K562 (cell line): ENCODE data around the gene DCTD. TPM values are rescaled to one million over a fixed set of nuclear protein-coding genes. Genes with fewer than 3 reads are reported as not detected.
A peak's percentile ranks its signal among the peaks of the same experiment; 100 is the strongest.

Experiments used
- ATAC-seq: fragments of 200-7000 bp; cut with Tn5 transposase; 3 replicates; pipeline ENCODE4 v1.9.1; 2020; ENCODE audit warnings: moderate library complexity
- Bru-seq: library from RNA; stranded (reverse); fragments of 400-500 nt; gene quantifications from one replicate; lab custom pipeline; 2021; lab: Mats Ljungman, UMichigan
- BruChase-seq, 2 experiments: library from RNA; stranded (reverse); fragments of 400-500 nt; gene quantifications; one replicate each; lab custom pipeline; 2021; lab: Mats Ljungman, UMichigan
- BruUV-seq: library from RNA; stranded (reverse); fragments of 400-500 nt; replicated peaks from 2 replicates; lab custom pipeline; 2021; lab: Mats Ljungman, UMichigan
- CTCF ChIA-PET: fragments of 300-600 bp; formaldehyde crosslinking; extraction: SDS; loops from one replicate; lab custom pipeline; 2021; ENCODE audit warnings: low intra/inter-chr PET ratio; lab: Yijun Ruan, JAX
- POLR2A ChIA-PET: fragments of 300-600, 350-650 bp; sonication (Branson Sonifier 250); formaldehyde crosslinking; extraction: SDS; loops from one replicate; lab custom pipeline; 2021; ENCODE audit warnings: antibody characterized with exemption, inconsistent platforms; lab: Yijun Ruan, JAX
- DNase-seq, 4 experiments: peaks; one replicate each; pipeline versions ENCODE4 v3.0.0 to v3.0.0-alpha.2; 2011 to 2018; ENCODE audit warnings: low spot score in 3 of 4, mixed read lengths in 3 of 4; ENCODE audit errors: extremely low read depth in 1 of 4
- FAIRE-seq: peaks from 2 replicates; lab custom pipeline; 2011; peaks lifted over from hg19 to GRCh38; lab: Jason Lieb, UNC
- H2AFZ ChIP-seq: 2 replicates; pipeline ENCODE4 v1.6.0; 2011; ENCODE audit warnings: low read depth, low read length, control low read depth, inconsistent platforms
- H3K27ac ChIP-seq: fragments of 200-600 bp; 3 replicates; pipeline ENCODE4 v1.8.0; 2011; ENCODE audit warnings: low read depth, mild to moderate bottlenecking, control low read depth, inconsistent platforms, low read length, moderate library complexity, mixed read lengths; ENCODE audit errors: extremely low read depth
- H3K27me3 ChIP-seq, 2 experiments: fragments of 300-600 bp in 1 of 2; 2 replicates in 1 of 2; 3 replicates in 1 of 2; pipeline versions ENCODE4 v1.6.0 to v1.8.0; 2011; ENCODE audit warnings: inconsistent platforms in 2 of 2, low read length in 2 of 2, mild to moderate bottlenecking in 1 of 2, mixed read lengths in 1 of 2, moderate library complexity in 1 of 2; ENCODE audit not compliant: control insufficient read depth in 2 of 2, insufficient read depth in 2 of 2
- H3K36me3 ChIP-seq: fragments of 300-600 bp; 3 replicates; pipeline ENCODE4 v1.8.0; 2011; ENCODE audit warnings: mild to moderate bottlenecking, low read length, inconsistent platforms; ENCODE audit not compliant: control insufficient read depth, insufficient read depth
- H3K4me1 ChIP-seq, 2 experiments: fragments of 200-600 bp in 1 of 2; replicated peaks in 1 of 2; 2 replicates in 1 of 2; 3 replicates in 1 of 2; pipeline versions ENCODE4 v1.5.1 to v1.8.0; 2011; ENCODE audit warnings: inconsistent platforms in 2 of 2, low read length in 2 of 2, mild to moderate bottlenecking in 1 of 2, mixed read lengths in 1 of 2, moderate library complexity in 1 of 2; ENCODE audit not compliant: control insufficient read depth in 2 of 2, insufficient read depth in 2 of 2
- H3K4me2 ChIP-seq: 2 replicates; pipeline ENCODE4 v1.6.1; 2011; ENCODE audit warnings: low read length, control low read depth, inconsistent platforms, mixed read lengths; ENCODE audit not compliant: insufficient read depth
- H3K4me3 ChIP-seq: fragments of 200-600 bp; sonication (generic), shearing (Covaris generic); 2 replicates; pipeline ENCODE4 v1.5.1; 2016; ENCODE audit warnings: control low read depth, inconsistent platforms
- H3K79me2 ChIP-seq: fragments of 200-600 bp; 3 replicates; pipeline ENCODE4 v1.8.0; 2011; ENCODE audit warnings: low read length, inconsistent platforms; ENCODE audit not compliant: control insufficient read depth, insufficient read depth
- H3K9ac ChIP-seq, 2 experiments: 2 replicates each; pipeline versions ENCODE4 v1.6.0 to v1.6.1; 2011; ENCODE audit warnings: low read depth in 2 of 2, low read length in 2 of 2, control low read depth in 1 of 2, inconsistent platforms in 1 of 2, mild to moderate bottlenecking in 1 of 2, mixed read lengths in 1 of 2; ENCODE audit not compliant: insufficient read depth in 1 of 2
- H3K9me1 ChIP-seq: one replicate; pipeline ENCODE4 v1.6.0; 2011; ENCODE audit warnings: inconsistent platforms, mild to moderate bottlenecking, low read length, moderate library complexity; ENCODE audit not compliant: control insufficient read depth, insufficient read depth
- H3K9me3 ChIP-seq: replicated peaks from 2 replicates; pipeline ENCODE4 v1.5.1; 2011; ENCODE audit warnings: low read depth, low read length, inconsistent platforms; ENCODE audit not compliant: control insufficient read depth, insufficient read depth
- H4K20me1 ChIP-seq: replicated peaks from 2 replicates; pipeline ENCODE4 v1.6.1; 2011; ENCODE audit warnings: low read length, inconsistent platforms, mixed read lengths; ENCODE audit not compliant: control insufficient read depth, insufficient read depth
- CCAR2 ChIP-seq: fragments of 200-400 bp; formaldehyde crosslinking; IDR thresholded peaks from 2 replicates; pipeline ENCODE4 v1.6.1; 2017; ENCODE audit warnings: mild to moderate bottlenecking, low read depth, low read length
- CEBPB ChIP-seq: fragments of 450-650 bp; IDR thresholded peaks from 2 replicates; pipeline ENCODE4 v1.6.1; 2016; ENCODE audit warnings: missing genetic modification characterization, missing compliant biosample characterization
- CTCF ChIP-seq, 3 experiments: IDR thresholded peaks in 2 of 3; conservative IDR thresholded peaks in 1 of 3; 2 replicates each; pipeline ENCODE4 v1.5.1; 2011 to 2012; ENCODE audit warnings: low read length in 3 of 3, mild to moderate bottlenecking in 3 of 3, control low read depth in 2 of 3, improper control_type of control experiment in 1 of 3, inconsistent platforms in 1 of 3, low read depth in 1 of 3, mixed read lengths in 1 of 3, moderate library complexity in 1 of 3; ENCODE audit not compliant: insufficient read depth in 2 of 3
- E2F4 ChIP-seq: sonication (generic); formaldehyde crosslinking; IDR thresholded peaks from 2 replicates; pipeline ENCODE4 v1.8.0; 2022; ENCODE audit warnings: mild to moderate bottlenecking, low read depth, missing genetic modification reagents
- NR2C2 ChIP-seq, 2 experiments: fragments of 200-800 bp in 1 of 2; sonication (Bioruptor generic) in 1 of 2; sonication (generic) in 1 of 2; formaldehyde crosslinking in 1 of 2; IDR thresholded peaks; 2 replicates each; pipeline versions ENCODE4 v1.6.1 to v1.8.0; 2016 to 2022; ENCODE audit warnings: mild to moderate bottlenecking in 1 of 2, missing compliant biosample characterization in 1 of 2, missing genetic modification characterization in 1 of 2, missing genetic modification reagents in 1 of 2
- ZBTB26 ChIP-seq: fragments of 450-650 bp; formaldehyde crosslinking; IDR thresholded peaks from 2 replicates; pipeline ENCODE4 v1.4.0; 2022; ENCODE audit warnings: missing genetic modification characterization
- ZNF324 ChIP-seq: fragments of 250-450 bp; sonication (Bioruptor Pico); IDR thresholded peaks from 2 replicates; pipeline ENCODE4 v1.4.0; 2020; ENCODE audit warnings: mild to moderate bottlenecking
- WGBS: fragments of 100-300 bp; shearing (Covaris generic); methylation state at CpG from one replicate; pipeline ENCODE4 v1.1.6; 2016; ENCODE audit warnings: low coverage, mixed read lengths; ENCODE audit not compliant: insufficient coverage; ENCODE audit errors: missing lambda C conversion rate; 5-methylcytosine and 5-hydroxymethylcytosine counted together
- in situ Hi-C: fragments of 300-500 bp; cut with MboI; formaldehyde crosslinking; loops from 4 replicates; pipeline ENCODE4 v1.15.0; 2018; ENCODE audit warnings: inconsistent platforms, mixed read lengths
- intact Hi-C: fragments of 100-400 bp; cut with micrococcal nuclease; formaldehyde crosslinking; loops from 2 replicates; pipeline ENCODE4 v1.14.2; 2022
- long read RNA-seq, 3 experiments: library from polyadenylated mRNA in 2 of 3; library from RNA in 1 of 3; unstranded in 2 of 3; stranded (forward) in 1 of 3; transcript quantifications; one replicate each; pipeline ENCODE4 v2.0.0, GENCODE V29; 2019 to 2022
- polyA minus RNA-seq, 3 experiments: library from RNA; depleted of rRNA, polyadenylated mRNA; stranded (reverse); fragments of >200 nt; gene quantifications; 2 replicates each; pipeline ENCODE4 v1.2.3, GENCODE V29; 2011
- polyA plus RNA-seq, 8 experiments: library from polyadenylated mRNA; depleted of rRNA in 4 of 8; stranded (reverse) in 5 of 8; unstranded in 3 of 8; fragments of >200 nt; fragmentation: Nextera tagmentation in 2 of 8; fragmentation: Illumina TruSeq in 1 of 8; extraction: Ambion mirVana in 2 of 8; extraction: Trizol in 1 of 8; gene quantifications; 2 replicates each; pipeline versions ENCODE4 v1.2.1 to v1.2.3, GENCODE V29; 2011 to 2014; ENCODE audit warnings: inconsistent platforms in 1 of 8, missing spikeins in 1 of 8
- total RNA-seq, 7 experiments: library from RNA; depleted of rRNA in 6 of 7; stranded (reverse); fragments of >200 nt in 6 of 7; fragmentation: Illumina TruSeq in 2 of 7; extraction: Trizol in 2 of 7; gene quantifications; 2 replicates each; pipeline versions ENCODE4 v1.2.1 to v1.2.3, GENCODE V29; 2011 to 2021; ENCODE audit warnings: low replicate concordance in 1 of 7

The DCTD gene
- 102 and 114 TPM in 2 replicates for total RNA-seq (2011; cell fraction: chromatin; rRNA removed; ENCODE audit: low replicate concordance)
- total RNA-seq (2011; cell fraction: nucleolus; rRNA removed): 84.7 and 95.4 TPM in 2 replicates
- total RNA-seq (2011; cell fraction: nucleoplasm; rRNA removed): 123 and 174 TPM in 2 replicates
- total RNA-seq (2014; rRNA removed): 54.8 and 63.8 TPM in 2 replicates
- total RNA-seq (2014; rRNA removed; fragmentation: Illumina TruSeq; extraction: Trizol): 71.6 and 81.9 TPM in 2 replicates
- 75.1 and 76.5 TPM in 2 replicates for total RNA-seq (2015; rRNA removed; fragmentation: Illumina TruSeq; extraction: Trizol)
- total RNA-seq (2021): 93.7 and 101 TPM in 2 replicates
- polyA plus RNA-seq (2011; rRNA removed): 113 and 114 TPM in 2 replicates
- polyA plus RNA-seq (2011; cell fraction: cytosol; rRNA removed): 83.1 and 112 TPM in 2 replicates
- 148 and 169 TPM in 2 replicates for polyA plus RNA-seq (2011; cell fraction: nucleus; rRNA removed)
- polyA plus RNA-seq (2012): 77.9 and 94.5 TPM in 2 replicates
- 94.6 and 99.4 TPM in 2 replicates for polyA plus RNA-seq (2014; fragmentation: Illumina TruSeq; extraction: Trizol)
- polyA plus RNA-seq (2014; fragmentation: Nextera tagmentation; extraction: Ambion mirVana): 10 to 100 TPM; 38.7 to 51.8 TPM
- polyA plus RNA-seq (2014; rRNA removed): 80.0 and 81.8 TPM in 2 replicates
- polyA minus RNA-seq (2011; rRNA and poly(A)+ RNA removed): 128 and 153 TPM in 2 replicates
- 40.1 and 42.8 TPM in 2 replicates for polyA minus RNA-seq (2011; cell fraction: cytosol; rRNA and poly(A)+ RNA removed)
- polyA minus RNA-seq (2011; cell fraction: nucleus; rRNA and poly(A)+ RNA removed): 45.5 and 68.2 TPM in 2 replicates
- Bru-seq, nascent RNA: percentile 85 among the genes with signal in this experiment
- BruChase-seq, experiment 1, labeled RNA remaining after a 2-hour chase: percentile 79 among the genes with signal in this experiment
- BruChase-seq, experiment 2, labeled RNA remaining after a 6-hour chase: percentile 77 among the genes with signal in this experiment
- long read RNA-seq, experiment 1, transcript DCTD-213 (7 exons, 794 nt): minor isoform, 11 of 295 reads
- long read RNA-seq, experiment 1, transcript DCTD-202 (6 exons, 1,972 nt): minor isoform, 58 of 295 reads
- long read RNA-seq, experiment 1, transcript DCTD-201 (6 exons, 1,931 nt): major isoform, 102 of 295 reads
- long read RNA-seq, experiment 1, partial matches to known transcripts: 14 of 295 reads
- long read RNA-seq, experiment 1, other reads (novel, unspliced or antisense): 109 of 295 reads
- long read RNA-seq, experiment 2, transcript DCTD-202 (6 exons, 1,972 nt): minor isoform, 16 of 78 reads
- long read RNA-seq, experiment 2, transcript DCTD-201 (6 exons, 1,931 nt): major isoform, 25 of 78 reads
- long read RNA-seq, experiment 2, partial matches to known transcripts: 10 of 78 reads
- long read RNA-seq, experiment 2, other reads (novel, unspliced or antisense): 25 of 78 reads
- long read RNA-seq, experiment 3, transcript DCTD-202 (6 exons, 1,972 nt): minor isoform, 24 of 84 reads
- long read RNA-seq, experiment 3, transcript DCTD-201 (6 exons, 1,931 nt): major isoform, 43 of 84 reads
- long read RNA-seq, experiment 3, partial matches to known transcripts: 2 of 84 reads
- long read RNA-seq, experiment 3, other reads (novel, unspliced or antisense): 10 of 84 reads

- Histone ChIP-seq H3K79me2 (peaks cover 32% of the 10 kb centered on the region), H3K27ac (peak within 1 kb of the TSS; percentile 89), H4K20me1 (no peaks in the 10 kb centered on the region), H2AFZ (peak within 1 kb of the TSS; percentile 90), H3K4me1 (peaks cover 14 to 20% of the 10 kb centered on the region in 2 experiments), H3K9me1 (no peaks in the 10 kb centered on the region), H3K4me3 (peak within 1 kb of the TSS; percentile 53), H3K36me3 (peaks cover 32% of the 10 kb centered on the region), H3K9me3 (no peaks in the 10 kb centered on the region), H3K27me3 (no peaks in the 10 kb centered on the region), H3K9ac (peak within 1 kb of the TSS; percentile 88 to 99), H3K4me2 (peak within 1 kb of the TSS; percentile 88)
- in situ Hi-C loops: no loop called here
- ATAC-seq: peak; percentile 90
- intact Hi-C loops: no loop called here
- 2% methylated on average over 34 of the region's 106 CpGs for WGBS
- FAIRE-seq: no peak
- POLR2A ChIA-PET: interaction anchor here (0.8 kb wide), 1 partner anchor 544 kb away, joined by 4 read pairs; no protein-coding TSS in a partner anchor
- peak; percentile 83 to 89 (median 86) for DNase-seq
- CTCF ChIA-PET: no interaction called here
- BruUV-seq: TSS peak; percentile 95
- no peak for TF ChIP-seq ZBTB26
- TF ChIP-seq ZNF324: no peak
- TF ChIP-seq CEBPB (tag): no peak
- TF ChIP-seq CCAR2: no peak
- TF ChIP-seq E2F4: no peak
- TF ChIP-seq NR2C2 (CRISPR knock-in tag; IDR thresholded peaks at IDR 0.05): 0 out of 2 replicates have a peak, but pooled peaks have one; percentile 36
- peak; percentile 82 for TF ChIP-seq NR2C2 (tag; IDR thresholded peaks at IDR 0.05)
- peak; percentile 46 to 59 (median 49) for TF ChIP-seq CTCF (IDR thresholded peaks at IDR 0.05 in 2 of 3, conservative IDR thresholded peaks at IDR 0.05 in 1 of 3; ENCODE audit: insufficient read depth in 2 of 3, low read depth in 1 of 3, low read length in 3 of 3)
Measured at GRCh38 chr4:182917182-182918043, at the start of gene DCTD. Gene DCTD (minus strand): TSS chr4:182917386. CDS start chr4:182915568, 1,818 bp downstream.
